Anterior cingulate cortex (tissue), 58 donors: Measurements from ENCODE around the gene THSD4.
"Not testable (repeated sequence)": the region's sequence is repeated elsewhere in the genome, so short reads cannot be mapped to it uniquely, and the experiment has no call there.

Experiments
- DNase-seq, 58 donors: peaks; one replicate each; lab custom pipeline; 2025; lab: John Stamatoyannopoulos, UW

Gene THSD4

DNA sequence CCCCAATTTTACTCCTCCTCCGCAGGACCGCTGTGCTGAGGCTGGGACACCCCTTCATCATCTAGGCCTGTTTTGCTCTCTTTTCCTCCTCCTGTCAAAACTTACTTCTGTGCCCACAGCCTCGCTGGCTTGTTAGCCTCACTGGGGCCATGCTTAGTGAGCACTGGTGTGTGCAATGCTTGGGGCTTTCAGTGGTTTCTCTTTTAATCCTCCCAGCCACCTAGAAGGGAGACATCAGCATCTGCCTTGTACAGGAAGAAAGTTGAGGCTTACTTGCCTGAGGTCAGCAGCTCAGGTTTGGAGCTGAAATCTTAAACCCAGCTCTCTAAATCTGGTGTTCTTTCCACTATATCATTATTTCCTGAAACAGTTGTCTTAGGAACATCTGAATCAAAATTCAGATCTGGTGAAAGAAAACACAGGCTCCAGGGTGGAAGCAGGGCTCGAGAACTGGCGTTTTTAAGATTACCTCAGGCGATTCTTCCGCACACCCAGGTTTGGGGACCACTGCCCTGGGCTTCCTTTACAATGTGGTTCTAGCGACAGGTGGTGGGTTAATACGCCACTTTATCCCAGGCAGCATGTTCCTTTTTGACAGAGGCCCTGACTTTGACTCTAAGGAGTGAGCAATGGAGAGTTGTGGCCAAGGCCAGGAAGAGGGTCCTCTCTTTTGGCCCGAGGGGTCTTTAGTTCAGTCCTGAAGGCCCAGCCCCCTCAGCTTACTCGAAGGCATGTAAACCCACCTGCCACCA lies 3.8 kb downstream of the THSD4 start:
- DNase-seq: no peak

- no peak for DNase-seq
Observed at GRCh38 chr15:71120428-71120944, 5.2 kb downstream of the THSD4 start.

- DNase-seq: no peak
Observed at GRCh38 chr15:71121442-71121841, 6.2 kb downstream of the THSD4 start.

GRCh38 chr15:71124937-71125790 lies 9.9 kb downstream of the THSD4 start:
- no peak for DNase-seq

GRCh38 chr15:71125831-71126450 lies 10.7 kb downstream of the THSD4 start:
- DNase-seq: no peak

GRCh38 chr15:71127083-71127482 lies 11.8 kb downstream of the THSD4 start:
- DNase-seq: no peak

DNA sequence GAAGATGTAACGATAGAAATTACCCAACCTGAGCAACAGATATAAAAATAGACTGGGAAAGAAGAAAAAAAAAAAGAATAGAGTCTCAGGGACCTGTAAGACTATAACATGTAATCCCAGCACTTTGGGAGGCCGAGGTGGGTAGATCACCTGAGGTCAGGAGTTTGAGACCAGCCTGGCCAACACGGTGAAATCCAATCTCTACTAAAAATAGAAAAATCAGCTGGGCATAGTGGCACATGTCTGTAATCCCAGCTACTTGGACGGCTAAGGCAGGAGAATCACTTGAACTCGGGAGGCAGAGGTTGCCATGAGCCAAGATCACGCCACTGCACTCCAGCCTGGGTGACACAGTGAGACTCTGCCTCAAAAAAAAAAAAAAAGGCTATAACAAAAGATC lies 12.9 kb downstream of the THSD4 start:
- not testable (repeated sequence) for DNase-seq

DNA sequence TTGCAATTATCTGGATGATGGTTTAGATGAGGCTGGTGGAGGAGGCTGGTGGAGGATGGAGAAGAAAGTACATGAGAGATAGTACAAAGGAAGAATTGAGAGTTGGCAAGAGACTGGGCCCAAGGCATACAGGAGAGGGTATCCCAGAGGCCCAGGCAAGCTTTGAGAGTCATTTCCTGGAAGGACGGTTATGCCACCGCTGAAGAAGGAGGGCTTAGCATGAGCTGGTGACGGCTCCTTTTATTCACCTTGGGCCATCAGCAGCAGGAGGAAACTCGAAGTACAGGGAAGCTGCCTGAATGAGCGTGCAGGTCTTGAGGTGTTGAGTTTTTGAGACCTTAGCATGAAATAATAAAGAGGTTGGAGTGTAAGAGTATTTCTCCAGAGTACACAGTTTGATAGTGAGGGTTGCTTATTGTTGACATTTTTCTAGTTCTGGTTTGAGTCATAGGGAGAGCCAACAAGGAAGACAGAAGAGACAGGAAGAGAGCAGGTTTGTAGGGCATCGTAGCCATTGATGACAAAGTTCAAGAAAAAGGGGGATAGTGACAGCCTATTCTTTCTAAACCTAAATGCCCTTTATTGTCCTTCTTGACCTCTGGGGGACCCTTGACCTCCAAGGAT lies 13.8 kb downstream of the THSD4 start:
- DNase-seq: no peak

DNA sequence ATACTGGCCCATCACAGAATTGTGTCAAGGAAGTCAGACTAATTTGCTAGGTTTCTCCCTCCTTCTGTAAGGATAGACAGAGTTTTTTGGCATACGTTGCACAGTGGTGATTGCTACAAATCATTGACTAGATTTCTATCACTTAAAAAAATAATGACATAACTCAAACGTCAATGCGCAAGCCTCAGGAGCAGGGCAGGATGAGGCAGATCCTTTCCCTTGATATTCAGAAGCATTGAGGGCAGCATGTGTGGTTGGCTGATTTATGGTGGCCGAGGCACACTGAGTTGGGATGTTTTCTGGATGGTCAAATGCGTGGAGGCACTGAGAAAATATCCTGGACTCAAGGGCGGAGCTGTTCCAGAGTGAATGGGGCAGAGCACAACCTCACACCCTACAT lies 14.4 kb downstream of the THSD4 start:
- no peak for DNase-seq

DNA sequence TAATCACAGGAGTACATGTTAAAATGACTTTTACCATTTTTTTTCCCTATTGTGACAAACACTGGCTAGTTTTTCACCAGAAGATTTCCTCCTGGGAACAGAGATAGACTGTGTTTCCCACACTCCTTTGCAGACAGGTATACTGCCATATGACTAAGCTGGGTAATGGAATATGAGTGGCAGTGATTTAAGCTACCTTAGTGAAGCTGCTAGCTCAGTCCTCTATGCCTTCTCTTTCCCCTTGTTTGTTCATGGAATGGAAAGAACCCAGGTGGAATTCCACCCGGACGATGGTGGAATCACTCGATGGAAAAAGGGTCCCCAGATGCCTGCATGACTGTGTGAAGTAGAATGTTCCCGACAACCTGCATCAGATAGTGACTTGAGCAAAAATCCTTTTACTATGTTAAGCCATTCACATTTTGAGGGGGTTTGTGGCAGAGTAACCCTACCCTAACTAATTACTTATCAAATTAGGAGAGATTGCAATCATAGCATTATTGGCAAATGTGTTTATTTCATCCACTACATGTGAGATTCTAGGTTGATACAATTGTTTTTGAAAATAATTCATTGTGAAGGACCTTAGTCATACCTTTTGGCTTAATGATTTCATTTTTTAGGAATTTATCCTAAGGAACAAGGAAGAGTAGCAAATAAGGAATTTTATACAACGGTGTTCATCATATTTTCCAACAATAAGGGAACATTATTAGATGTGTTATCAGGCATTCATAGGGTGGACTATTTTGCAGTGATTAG lies 16.5 kb downstream of the THSD4 start:
- no peak for DNase-seq

- no peak for DNase-seq
Observed at GRCh38 chr15:71133747-71134472, 18.6 kb downstream of the THSD4 start.

- no peak for DNase-seq
Observed at GRCh38 chr15:71136159-71136783, 21.0 kb downstream of the THSD4 start.

- DNase-seq: no peak
Observed at GRCh38 chr15:71136793-71137518, 21.7 kb downstream of the THSD4 start.

- DNase-seq: no peak
Observed at GRCh38 chr15:71138473-71138872, 23.2 kb downstream of the THSD4 start.

DNA sequence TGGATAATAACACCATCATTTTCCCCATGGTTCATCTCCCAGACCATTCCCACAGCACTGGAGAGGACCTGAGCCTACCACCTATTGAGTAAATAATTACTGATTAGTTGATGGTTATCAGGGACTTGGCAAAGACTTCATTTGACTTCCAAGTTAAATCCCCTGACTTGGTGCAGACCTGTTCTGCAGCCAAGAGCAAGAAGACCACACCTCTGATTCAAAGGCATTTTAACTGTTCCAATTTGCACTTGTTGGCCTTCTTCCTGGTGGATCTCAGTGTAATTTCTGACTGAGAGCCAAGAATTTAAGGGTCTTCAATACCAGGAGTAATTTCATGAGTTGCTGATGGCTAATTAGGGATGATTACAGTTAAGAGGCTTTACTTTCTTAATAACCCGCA lies 24.0 kb downstream of the THSD4 start:
- no peak for DNase-seq

DNA sequence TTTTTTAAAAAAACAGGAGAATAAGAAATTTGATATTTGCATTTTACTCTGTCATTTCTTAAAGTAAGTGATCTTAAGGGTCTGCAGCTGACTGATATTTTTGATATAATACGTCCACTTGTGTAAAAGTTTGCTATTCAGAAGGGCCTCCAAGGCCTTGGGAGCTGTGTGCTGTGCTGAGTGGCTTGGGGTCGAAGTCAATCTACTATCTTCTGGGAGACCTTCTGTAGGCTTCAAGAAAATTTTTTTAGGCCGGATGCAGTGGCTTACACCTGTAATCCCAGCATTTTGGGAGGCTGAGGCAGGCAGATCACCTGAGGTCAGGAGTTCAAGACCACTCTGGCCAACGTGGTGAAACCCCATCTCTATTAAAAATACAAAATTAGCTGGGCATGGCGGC lies 26.3 kb downstream of the THSD4 start:
- DNase-seq: no peak

GRCh38 chr15:71142780-71143179 lies 27.5 kb downstream of the THSD4 start:
- DNase-seq: no peak
